ENCODE results near the gene ANKRD11. TPM values are rescaled to one million over a fixed set of nuclear protein-coding genes. Genes with fewer than 3 reads are reported as not detected.
"Not testable (repeated sequence)": the region's sequence is repeated elsewhere in the genome, so short reads cannot be mapped to it uniquely, and the experiment has no call there.

ANKRD11 gene
- total RNA-seq, 1 experiment from 2014 or later = 99.4 TPM

GRCh38 chr16:89330177-89330856 lies 160.0 kb downstream of the ANKRD11 start:
- ChIA-PET POLR2A (interaction anchor here (0.5 kb wide), 1 partner anchor 138 kb away, joined by 3 read pairs; no protein-coding TSS in a partner anchor), CTCF (interaction anchor here (0.6 kb wide), 1 partner anchor 28 kb away, joined by 3 read pairs; no protein-coding TSS in a partner anchor)
- no peaks in the 10 kb centered on the region for H3K9me3 ChIP-seq (ENCODE audit: control insufficient read depth, insufficient read depth, low read depth, low read length)
- no TSS peak for BruUV-seq (replicated peaks)
- TF ChIP-seq CTCF (IDR thresholded peaks at IDR 0.05) (no peak), TCF7L2 (IDR thresholded peaks at IDR 0.05; ENCODE audit: low read depth, low read length) (no peak)
- H3K27me3 ChIP-seq (ENCODE audit: control insufficient read depth, insufficient read depth, low read length) = no peaks in the 10 kb centered on the region
- H3K27ac ChIP-seq (ENCODE audit: low read length) = peak overlapping the region; percentile 85
- in situ Hi-C loops (cut with HindIII; ENCODE audit: low pct_unique_long_range_greater_than_20kb, low sequenced_read_pairs) (no loop called here), intact Hi-C loops (cut with micrococcal nuclease; ENCODE audit: unreplicated experiment) (loop anchor here (10.0 kb wide), 1 partner anchor 174 kb away; the partner anchor contains the start of gene SPG7)
- peak overlapping the region; percentile 3 to 27; a peak in 2 of 4 replicates for H3K4me3 ChIP-seq (ENCODE audit: low read depth in 2 of 2, low read length in 2 of 2)
- DNase-seq (ENCODE audit: low read depth, low spot score) (no peak), ATAC-seq (peak; percentile 79)
- H3K4me1 ChIP-seq (ENCODE audit: control insufficient read depth, insufficient read depth, low read length) = peaks cover 87% of the 10 kb centered on the region
- H3K36me3 ChIP-seq (ENCODE audit: control insufficient read depth, insufficient read depth, low read length) = no peaks in the 10 kb centered on the region

- H3K27me3 ChIP-seq (ENCODE audit: control insufficient read depth, insufficient read depth, low read length); in situ Hi-C loops (cut with HindIII; ENCODE audit: low pct_unique_long_range_greater_than_20kb, low sequenced_read_pairs); H3K9me3 ChIP-seq (ENCODE audit: control insufficient read depth, insufficient read depth, low read depth, low read length); H3K4me3 ChIP-seq (ENCODE audit: low read depth in 2 of 2, low read length in 2 of 2); DNase-seq (ENCODE audit: low read depth, low spot score); ATAC-seq; H3K36me3 ChIP-seq (ENCODE audit: control insufficient read depth, insufficient read depth, low read length); CTCF ChIA-PET; BruUV-seq (replicated peaks): not testable (repeated sequence)
- intact Hi-C loops (cut with micrococcal nuclease; ENCODE audit: unreplicated experiment) = loop anchor here (10.0 kb wide), 1 partner anchor 175 kb away; the partner anchor contains the start of gene SPG7
- Histone ChIP-seq H3K27ac (ENCODE audit: low read length) (peak overlapping the region; percentile 85), H3K4me1 (ENCODE audit: control insufficient read depth, insufficient read depth, low read length) (peaks cover 87% of the 10 kb centered on the region)
- POLR2A ChIA-PET = interaction anchor here (0.5 kb wide), 1 partner anchor 137 kb away, joined by 3 read pairs; no protein-coding TSS in a partner anchor
Observed at GRCh38 chr16:89329830-89330176, 160.6 kb downstream of the ANKRD11 start.

- H3K9me3 ChIP-seq (ENCODE audit: control insufficient read depth, insufficient read depth, low read depth, low read length); DNase-seq (ENCODE audit: low read depth, low spot score); BruUV-seq (replicated peaks); ATAC-seq; H3K36me3 ChIP-seq (ENCODE audit: control insufficient read depth, insufficient read depth, low read length); intact Hi-C loops (cut with micrococcal nuclease; ENCODE audit: unreplicated experiment); POLR2A ChIA-PET; in situ Hi-C loops (cut with HindIII; ENCODE audit: low pct_unique_long_range_greater_than_20kb, low sequenced_read_pairs); H3K27me3 ChIP-seq (ENCODE audit: control insufficient read depth, insufficient read depth, low read length); CTCF ChIA-PET: not testable (repeated sequence)
- 0 out of 4 replicates have a peak overlapping the region, but pooled peaks of 1 of the 2 experiments have one; percentile 4 for H3K4me3 ChIP-seq (ENCODE audit: low read depth in 2 of 2, low read length in 2 of 2)
- H3K4me1 ChIP-seq (ENCODE audit: control insufficient read depth, insufficient read depth, low read length) = peaks cover 88% of the 10 kb centered on the region
- H3K27ac ChIP-seq (ENCODE audit: low read length) = peak overlapping the region; percentile 85
Observed at GRCh38 chr16:89328412-89329400, 161.7 kb downstream of the ANKRD11 start.

GRCh38 chr16:89326721-89327120 lies 163.6 kb downstream of the ANKRD11 start:
- TF ChIP-seq CTCF (IDR thresholded peaks at IDR 0.05) (no peak), SIN3A (IDR thresholded peaks at IDR 0.05; ENCODE audit: borderline replicate concordance, insufficient read depth, low read depth, low read length) (no peak), TCF7L2 (IDR thresholded peaks at IDR 0.05; ENCODE audit: low read depth, low read length) (no peak), POLR2AphosphoS5 (IDR thresholded peaks at IDR 0.05; ENCODE audit: low read depth, low read length) (no peak), REST (IDR thresholded peaks at IDR 0.05; ENCODE audit: insufficient read depth in 1 of 2, low read depth in 2 of 2, low read length in 1 of 2) (no peak)
- Histone ChIP-seq H3K4me3 (ENCODE audit: low read depth in 2 of 2, low read length in 2 of 2) (no peak overlapping the region), H3K27me3 (ENCODE audit: control insufficient read depth, insufficient read depth, low read length) (no peaks in the 10 kb centered on the region), H3K4me1 (ENCODE audit: control insufficient read depth, insufficient read depth, low read length) (peaks cover 90% of the 10 kb centered on the region), H3K36me3 (ENCODE audit: control insufficient read depth, insufficient read depth, low read length) (no peaks in the 10 kb centered on the region), H3K27ac (ENCODE audit: low read length) (peak overlapping the region; percentile 85), H3K9me3 (ENCODE audit: control insufficient read depth, insufficient read depth, low read depth, low read length) (no peaks in the 10 kb centered on the region)
- ATAC-seq (no peak), DNase-seq (ENCODE audit: low read depth, low spot score) (no peak)
- intact Hi-C loops (cut with micrococcal nuclease; ENCODE audit: unreplicated experiment) (no loop called here), in situ Hi-C loops (cut with HindIII; ENCODE audit: low pct_unique_long_range_greater_than_20kb, low sequenced_read_pairs) (no loop called here)
- CTCF ChIA-PET = no interaction called here
- no TSS peak for BruUV-seq (replicated peaks)
- POLR2A ChIA-PET = no interaction called here

Measured in Panc1 (cell line).